Right kidney (tissue), 1 donor: ENCODE results near the gene AIG1.
"Not testable (repeated sequence)": the region's sequence is repeated elsewhere in the genome, so short reads cannot be mapped to it uniquely, and the experiment has no call there.

ENCODE experiments used
- DNase-seq: peaks from one replicate; pipeline ENCODE4 v3.0.0-alpha.2; 2016

The AIG1 gene

DNA sequence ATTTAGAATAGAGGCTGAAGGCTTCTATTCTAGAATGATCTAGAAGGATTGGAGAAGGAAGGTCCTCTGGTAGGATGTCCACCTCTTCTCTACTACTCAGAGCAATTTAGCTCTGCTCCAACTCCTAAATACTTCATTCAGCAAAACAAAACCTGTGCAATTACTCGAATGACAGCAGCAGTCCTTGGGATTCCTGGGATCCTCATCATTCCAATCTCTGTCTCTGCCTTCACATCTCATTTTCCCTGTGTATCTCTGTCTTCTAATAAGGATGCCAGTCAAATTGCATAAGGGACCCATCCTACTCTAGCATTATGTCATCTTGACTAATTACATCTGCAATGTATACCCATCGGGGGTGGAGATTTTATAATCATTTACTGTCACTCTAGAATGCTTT, 5.5 kb upstream of the AIG1 start:
- DNase-seq = no peak

DNA sequence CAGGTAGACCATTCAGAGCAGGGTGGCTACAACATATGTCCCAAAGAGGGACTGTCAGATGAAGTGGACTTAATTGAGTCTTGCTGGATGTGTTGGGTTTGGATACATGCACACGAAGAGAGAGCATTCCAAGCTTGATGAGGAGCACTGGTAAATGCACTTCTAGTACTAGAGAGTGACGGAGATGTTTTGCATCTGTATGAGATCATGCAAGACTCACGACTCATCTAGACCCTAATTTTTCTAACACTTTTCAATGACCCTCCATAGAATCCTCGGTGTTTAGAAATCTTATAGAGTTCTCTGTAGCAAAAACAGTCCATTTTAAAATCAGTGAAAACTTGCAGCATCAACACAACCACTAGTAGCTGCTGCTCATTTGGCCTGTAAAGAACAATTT, 4.8 kb upstream of the AIG1 start:
- no peak for DNase-seq

DNA sequence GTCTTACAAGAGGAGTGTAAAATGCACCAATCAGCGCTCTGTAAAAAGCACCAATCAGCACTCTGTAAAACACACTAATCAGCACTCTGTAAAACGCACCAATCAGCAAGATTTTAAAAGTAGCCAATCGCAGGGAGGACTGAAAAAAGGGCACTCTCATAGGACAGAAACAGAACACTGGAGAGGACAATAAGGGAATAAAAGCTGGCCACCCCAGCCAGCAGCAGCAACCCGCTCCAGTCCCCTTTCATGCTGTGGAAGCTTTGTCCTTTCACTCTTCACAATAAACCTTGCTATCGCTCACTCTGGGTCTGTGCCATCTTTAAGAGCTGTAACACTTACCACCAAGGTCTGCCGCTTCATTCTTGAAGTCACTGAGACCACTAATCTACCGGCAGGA, 1.7 kb upstream of the AIG1 start:
- no peak for DNase-seq

DNA sequence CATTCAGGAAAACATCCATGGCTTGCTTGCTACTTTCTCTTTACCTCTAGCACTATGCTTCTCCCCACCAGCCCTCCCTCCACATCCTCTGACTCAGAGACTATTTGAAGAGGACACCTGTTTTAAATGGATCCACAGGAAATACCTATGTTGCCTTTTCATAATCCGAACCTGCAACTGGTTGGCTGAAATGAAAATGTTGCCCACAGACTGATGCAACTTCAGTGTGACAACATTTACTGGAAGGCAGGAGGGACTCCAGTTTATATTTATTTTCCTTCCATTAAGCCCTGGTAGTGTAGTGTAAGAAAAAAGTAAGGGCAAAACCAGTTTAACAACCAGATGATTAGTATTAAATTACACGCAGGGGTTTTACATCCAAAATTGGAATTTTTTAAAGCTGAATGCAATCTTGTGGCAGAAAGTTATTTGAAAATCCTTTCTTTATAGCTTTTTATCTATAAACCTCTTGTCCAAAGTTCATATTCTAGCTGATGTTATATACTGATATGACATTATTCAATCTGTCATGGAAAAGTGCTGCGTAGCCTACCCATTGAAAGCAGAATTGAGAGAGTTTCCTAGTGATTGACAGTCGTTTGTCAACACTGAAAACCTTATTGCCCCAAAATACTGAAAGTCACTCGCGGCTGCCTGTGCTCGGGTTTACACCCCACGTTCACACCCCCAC, 881 bp upstream of the AIG1 start:
- no peak for DNase-seq

DNA sequence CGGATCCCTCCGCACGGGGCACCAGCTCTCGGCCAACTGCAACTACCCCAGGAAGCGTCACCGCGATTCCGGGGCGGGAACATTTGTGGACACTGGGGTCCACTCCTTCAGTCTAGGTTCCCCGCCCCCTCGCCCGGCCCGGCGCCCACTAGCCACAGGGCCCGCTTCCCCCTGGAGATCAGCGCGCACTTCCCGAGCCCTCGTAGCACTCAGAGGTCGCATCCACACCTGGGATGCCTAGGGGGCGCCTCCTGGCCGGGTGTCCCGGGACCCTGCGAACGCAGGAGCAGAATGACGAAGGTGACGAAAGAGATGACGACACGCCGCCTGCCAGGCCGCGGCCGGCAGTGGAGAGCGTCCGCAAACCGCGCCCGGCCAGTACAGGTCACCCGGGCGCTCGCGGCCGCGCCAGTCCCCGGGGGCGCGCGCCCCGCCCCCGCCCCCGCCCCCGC, 309 bp upstream of the AIG1 start:
- DNase-seq = peak; percentile 91

DNA sequence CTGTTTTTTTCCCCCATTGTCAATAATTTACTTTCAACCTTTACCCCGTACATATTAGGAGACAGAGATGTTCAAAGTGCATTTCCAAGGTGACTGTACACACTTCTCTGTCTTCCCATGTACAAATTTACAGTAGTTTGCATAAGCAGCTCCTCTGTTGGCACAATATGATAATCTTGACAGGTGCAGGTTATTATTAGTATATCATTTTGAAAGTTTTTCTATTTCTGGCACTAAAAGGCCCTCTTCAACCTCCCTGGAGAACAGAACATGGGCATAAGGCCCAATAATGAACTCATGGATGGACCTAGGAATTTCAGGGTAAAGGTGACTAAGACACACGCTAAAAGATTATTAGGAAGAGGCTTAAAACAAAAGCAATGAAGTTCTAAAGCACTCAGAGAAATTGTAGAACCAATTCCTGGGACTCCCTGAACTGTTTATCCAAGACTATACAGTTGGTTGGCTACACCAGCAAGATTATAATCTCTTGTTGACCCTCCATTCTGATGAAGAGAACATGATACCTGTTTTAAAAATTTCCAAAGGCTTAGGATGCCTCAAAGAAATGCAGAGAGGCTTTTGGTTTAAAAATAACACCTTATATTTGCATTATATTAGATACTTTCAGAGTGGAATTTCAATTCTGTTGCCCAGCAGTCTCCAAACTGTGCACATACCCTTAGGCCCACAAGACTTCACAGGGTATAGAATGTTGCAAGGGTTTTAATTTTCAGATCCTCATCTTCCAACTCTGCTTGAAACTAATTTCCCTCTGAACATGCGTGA, 1.1 kb downstream of the AIG1 start:
- peak; percentile 6 for DNase-seq

DNA sequence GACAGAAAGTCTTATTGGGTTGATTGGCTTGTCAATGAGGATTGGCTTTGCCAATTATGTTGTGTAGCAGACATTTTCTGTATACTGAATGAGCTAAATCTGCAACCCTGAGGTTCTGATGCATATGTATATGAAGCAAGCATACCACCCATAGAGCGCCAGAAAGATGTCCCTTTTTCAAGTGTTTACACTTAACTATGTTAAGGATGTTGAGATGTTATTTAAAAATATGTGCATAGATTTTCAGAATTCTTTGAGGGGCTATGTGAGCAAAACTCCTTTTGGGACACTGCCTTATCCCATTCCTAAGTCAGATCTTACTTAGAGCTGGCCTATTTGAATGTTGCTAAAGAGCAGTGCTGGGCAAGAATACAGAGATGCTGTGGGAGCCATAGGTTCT, 1.9 kb downstream of the AIG1 start:
- no peak for DNase-seq

DNA sequence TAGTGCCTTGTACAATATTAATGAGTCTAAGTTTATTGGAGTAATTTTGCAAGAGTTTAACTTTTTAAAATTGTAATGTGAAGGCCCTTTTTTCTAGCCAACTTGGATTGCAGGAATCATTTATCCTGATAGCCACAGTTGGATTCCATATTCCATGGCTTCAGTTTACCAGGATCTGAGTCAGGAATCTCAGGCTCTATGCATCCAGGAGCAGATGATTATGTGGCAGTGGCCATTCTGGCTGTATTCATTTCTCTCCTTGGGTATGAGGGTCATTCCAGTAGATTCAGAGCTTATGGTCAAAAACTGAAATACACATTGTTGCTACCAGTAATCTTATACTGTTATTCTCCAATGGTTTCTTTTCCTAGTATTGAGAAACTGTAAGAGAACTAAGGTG, 2.9 kb downstream of the AIG1 start:
- no peak for DNase-seq

DNA sequence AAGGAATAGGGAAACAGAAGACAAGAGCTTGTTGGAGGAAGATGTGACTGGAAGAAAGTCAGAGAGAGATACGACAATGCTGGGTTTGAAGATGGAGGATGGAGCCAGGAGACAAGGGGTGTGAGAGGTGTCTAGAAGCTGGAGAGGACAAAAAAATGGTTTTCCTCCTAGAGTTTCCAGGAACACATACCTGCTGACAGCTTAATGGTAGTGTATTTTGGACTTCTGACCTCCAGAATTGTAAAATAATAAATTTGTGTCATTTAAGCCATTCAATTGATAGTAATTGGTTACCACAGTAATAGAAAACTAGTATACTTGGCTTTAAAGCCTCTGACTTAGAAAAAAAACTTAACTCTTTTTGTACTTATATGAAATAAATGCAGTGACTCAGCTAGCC, 3.6 kb downstream of the AIG1 start:
- DNase-seq = no peak

DNA sequence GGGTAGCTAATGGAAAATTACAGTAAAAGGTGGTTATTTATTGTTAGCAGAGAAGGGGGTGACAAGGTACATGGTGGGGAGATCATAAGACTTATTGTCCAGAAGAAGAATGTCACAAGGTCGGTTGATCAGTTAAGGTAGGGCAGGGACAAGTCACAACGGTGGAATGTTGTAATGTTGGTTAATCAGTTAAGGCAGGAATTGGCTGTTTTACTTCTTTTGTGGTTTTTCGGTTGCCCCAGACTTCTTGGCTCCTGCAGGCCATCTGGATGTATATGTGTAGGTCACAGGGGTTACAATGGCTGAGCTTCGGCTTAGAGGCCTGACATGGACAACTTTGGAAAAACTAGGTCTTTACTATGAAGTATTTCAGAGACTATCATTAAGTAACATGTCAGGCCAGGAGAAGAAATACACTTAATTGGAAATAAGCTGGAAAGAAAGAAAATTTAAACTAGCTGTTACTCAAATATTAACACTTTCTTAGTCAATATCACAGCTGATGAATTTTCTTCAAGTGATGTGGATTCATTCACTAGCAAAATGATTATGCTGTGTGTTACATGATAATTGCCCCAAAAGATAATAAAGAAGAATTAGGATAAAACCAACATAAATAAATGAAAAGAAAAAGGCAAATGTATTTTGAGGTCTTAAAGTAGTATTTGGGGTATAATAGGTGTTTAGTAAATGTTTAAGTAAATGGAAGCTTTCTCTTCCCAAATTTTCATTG, 4.4 kb downstream of the AIG1 start:
- DNase-seq = no peak

DNA sequence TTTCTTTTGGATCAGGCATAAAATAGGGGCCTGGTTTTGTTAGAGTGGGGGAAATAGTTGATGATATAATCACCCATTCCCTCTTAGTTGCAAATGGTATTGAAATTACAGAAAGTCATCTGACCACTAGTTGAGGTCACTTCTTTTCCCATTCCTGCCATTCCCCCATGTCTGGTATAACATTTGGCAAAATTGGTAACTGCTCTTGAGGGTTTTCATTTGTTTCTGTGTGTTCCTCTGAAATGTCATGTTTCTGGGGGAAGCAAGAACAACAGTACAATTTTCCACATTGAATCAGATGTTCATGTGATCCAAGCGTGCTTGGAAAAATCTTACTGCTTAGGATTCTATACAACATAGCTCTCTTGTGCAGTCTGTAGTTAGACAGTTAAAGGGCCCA, 7.3 kb downstream of the AIG1 start:
- no peak for DNase-seq

DNA sequence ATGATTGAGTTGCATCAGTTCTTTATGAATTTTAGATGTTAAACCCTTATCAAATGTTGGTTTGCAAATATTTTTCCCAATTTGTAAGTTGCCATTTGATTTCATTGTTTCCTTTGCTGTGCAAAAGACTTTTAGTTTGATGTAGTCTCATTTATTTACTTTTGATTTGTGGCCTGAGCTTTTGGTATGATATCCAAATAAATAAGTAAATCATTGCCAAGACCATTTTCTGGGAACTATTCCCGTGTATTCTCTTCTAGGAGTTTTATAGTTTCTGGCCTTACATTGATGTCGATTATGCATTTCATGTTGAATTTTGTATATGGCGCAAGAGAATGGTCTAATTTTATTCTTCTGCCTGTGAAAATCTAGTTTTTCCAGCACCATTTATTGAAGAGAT, 13.4 kb downstream of the AIG1 start:
- DNase-seq = no peak

DNA sequence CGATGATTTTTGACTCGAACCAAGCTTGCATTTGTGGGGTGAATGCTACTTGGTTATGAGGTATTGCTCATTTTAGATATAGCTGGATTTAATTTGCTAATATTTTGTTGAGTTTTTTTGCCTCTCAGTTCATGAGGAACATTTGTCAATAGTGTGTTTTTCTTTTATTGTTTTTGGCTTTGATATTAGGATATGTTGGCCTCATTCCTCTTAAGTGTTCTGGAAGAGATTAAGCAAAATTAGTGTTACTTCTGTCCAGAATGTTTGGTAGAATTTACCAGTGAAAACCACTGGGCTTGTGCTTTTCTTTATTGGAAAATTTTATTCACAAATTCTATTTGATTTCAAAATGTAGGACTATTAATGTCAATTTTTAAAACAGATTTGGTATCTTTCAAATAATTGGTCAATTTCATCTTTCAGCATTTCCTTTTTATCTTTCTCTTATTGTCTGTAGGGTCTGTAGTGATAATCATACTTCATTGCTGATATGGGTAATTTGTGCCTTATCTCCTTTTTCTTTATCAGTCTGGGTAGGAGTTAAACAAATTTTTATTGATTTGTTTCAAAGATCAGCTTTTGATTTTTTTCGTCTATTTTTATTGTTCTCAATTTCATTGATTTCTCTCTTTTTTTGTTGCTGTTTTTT, 14.1 kb downstream of the AIG1 start:
- DNase-seq = no peak

DNA sequence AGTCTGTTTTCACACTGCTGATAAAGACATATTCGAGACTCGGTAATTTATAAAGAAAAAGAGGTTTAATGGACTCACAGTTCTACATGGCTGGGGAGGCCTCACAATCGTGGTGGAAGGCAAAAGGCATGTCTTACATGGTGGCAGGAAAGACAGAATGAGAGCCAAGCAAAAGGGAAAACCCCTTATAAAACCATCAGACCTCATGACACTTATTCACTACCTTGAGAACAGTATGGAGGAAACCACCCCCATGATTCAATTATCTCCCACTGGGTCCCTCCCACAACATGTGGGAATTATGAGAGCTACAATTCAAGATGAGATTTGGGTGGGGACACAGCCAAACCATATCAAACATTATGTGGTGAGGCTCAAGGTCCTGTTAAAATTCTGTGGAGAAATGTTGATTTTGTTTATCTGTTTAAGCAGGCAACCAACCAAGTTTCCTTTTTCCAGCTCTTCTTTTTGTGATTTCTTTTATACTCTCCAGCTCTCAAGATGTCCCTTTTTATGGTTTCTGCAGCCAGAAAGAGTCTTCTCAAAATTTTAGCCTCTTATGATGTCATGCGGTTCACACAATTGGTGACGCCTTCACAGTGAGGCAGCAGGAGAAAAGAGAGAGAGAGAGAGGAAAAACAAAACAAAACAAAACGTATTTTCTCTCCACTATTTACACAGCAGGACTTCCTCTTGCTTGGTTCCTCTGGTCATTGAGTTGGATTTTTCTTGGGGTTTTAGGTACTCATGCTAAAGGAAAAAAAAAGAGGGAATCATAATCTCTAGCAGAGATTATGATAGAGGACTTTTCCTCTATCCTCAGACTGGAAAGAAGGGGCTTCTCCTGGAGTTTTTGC, 18.0 kb downstream of the AIG1 start:
- DNase-seq = no peak

DNA sequence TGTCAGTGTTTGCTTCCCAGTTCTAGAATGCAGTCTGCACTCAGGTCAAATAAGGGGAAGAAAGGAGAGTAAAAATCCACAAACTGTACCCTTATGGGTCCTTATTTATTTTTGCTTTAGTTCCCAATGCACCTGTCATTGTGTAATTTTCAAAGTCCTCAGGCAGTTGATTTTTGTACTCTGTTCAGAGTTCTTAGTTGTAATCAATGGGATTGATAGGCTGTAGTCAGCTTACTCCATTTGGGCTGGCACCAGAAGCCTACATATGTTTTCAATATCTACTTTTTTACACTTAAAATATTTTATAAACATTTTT, 18.6 kb downstream of the AIG1 start:
- DNase-seq = no peak

DNA sequence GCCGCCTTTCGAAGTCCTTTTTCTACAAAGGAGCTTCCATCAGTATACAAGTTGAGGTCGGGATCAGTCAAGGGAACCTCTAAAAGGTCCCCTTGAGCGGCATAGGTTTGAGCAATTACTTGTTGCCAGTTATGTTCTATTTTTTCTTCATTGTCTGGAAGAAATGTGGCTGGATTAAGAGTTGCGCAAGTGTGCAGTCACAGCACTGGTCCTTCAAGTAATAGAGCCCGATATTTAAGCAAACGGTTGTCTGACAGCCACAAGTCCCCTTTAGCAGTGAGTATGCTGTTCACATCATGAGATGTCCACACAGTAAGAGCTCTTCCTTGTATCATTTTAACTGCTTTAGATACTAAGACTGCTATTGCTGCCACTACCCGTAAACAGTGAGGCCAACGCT, 21.6 kb downstream of the AIG1 start:
- not testable (repeated sequence) for DNase-seq

DNA sequence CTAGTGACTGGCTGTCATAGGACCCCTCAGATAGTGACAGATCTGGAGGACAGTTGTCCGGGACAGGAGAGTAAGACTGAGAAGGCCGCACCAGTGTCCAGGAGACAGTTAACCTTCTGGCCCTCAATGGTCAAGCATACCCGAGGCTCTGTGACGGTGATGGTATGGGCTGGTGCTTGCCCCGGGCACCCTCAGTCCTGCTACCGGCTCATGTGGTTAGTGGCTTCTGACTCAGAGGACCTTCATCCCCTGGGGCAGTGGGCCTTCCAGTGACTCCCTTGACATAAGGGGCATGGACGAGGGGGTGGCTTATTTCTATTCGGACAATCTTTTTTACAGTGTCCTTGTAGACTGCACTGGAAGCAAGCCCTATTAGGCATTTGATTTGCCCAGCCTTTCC, 23.3 kb downstream of the AIG1 start:
- DNase-seq = not testable (repeated sequence)

DNA sequence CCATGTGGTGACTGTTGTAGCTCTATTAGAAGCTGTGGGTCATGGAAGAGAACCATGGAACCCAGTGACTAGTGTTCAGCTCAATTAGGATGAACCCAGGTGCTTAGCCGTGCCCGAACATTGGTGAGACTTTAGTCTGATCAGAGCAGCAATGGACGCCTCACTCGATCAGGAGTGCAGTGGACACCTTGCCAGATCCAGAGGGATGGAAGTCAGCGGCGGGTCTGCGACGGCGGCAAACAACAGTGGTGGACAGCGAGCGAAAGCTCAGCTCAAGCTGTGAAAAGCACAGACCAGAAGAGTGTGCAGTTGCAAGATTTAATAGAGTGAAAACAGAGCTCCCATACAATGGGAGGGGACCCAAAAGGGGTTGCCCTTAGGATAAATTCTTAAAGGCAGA, 26.6 kb downstream of the AIG1 start:
- not testable (repeated sequence) for DNase-seq

DNA sequence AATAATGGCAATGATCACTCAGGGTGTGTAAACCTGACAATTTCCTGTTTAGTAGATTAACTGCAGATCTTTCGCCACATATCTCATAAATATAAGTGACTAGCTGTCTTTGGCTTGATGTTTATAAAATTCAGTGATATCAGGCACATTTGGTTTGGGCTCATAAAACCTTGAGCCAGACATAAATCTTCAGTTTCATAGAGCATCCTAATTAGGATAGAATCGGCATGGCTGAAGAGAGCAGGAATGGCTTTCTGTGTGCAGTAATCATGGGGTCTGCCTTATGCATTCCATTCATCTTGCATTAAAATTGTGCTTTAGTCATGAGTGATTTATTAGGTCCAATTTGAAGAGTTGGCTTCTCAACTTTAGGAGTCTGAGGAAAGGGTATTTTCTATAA, 27.2 kb downstream of the AIG1 start:
- DNase-seq = no peak

DNA sequence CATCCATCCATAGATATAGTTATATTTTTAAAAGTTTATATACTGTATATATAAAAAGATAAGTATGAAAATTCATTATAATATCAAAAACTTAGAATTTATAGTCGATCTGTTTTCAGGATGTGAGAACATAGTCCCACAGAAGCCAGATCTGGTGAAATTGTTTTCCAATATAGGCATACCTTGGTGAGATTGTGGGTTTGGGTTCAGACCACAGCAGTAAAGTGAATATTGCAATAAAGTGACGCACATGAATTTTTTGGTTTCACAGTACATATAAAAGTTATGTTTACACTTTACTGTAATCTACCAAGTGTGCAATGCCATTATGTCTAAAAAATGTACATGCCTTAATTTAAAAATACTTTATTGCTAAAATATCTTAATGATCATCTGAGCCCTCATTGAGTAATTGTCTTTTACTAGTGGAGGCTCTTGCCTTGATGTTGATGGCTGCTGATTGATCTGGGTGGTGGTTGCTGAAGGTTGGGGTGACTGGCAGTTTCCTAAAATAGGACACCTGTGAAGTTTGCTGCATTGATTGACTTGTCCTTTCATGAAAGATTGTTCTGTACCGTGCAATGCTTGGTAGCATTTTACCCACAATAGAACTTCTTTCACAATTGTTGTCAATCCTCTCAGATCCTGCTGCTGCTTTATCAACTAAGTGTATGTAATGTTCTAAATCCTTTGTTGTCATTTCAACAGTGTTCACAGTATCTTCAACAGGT, 29.8 kb downstream of the AIG1 start:
- no peak for DNase-seq

DNA sequence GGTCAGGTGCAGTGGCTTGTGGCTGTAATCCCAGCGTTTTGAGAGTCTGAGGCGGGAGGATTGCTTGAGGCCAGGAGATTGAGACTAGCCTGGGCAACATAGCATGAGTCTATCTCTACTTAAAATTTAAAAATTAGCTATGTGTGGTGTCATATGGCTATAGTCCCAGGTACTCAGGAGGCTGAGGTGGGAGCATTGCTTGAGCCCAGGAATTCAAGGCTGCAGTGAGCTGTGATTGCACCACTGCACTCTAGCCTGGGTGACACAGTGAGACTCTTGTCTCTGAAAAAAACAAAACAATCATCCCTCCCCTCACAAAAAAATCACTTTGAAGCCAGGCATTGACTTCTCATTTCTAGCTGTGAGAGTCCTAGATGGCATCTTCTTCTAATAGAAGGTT, 32.1 kb downstream of the AIG1 start:
- DNase-seq = no peak
